ENCODE measurements around the gene MAFB.
"Not testable (repeated sequence)": the region's sequence is repeated elsewhere in the genome, so short reads cannot be mapped to it uniquely, and the experiment has no call there.

MAFB gene

DNA sequence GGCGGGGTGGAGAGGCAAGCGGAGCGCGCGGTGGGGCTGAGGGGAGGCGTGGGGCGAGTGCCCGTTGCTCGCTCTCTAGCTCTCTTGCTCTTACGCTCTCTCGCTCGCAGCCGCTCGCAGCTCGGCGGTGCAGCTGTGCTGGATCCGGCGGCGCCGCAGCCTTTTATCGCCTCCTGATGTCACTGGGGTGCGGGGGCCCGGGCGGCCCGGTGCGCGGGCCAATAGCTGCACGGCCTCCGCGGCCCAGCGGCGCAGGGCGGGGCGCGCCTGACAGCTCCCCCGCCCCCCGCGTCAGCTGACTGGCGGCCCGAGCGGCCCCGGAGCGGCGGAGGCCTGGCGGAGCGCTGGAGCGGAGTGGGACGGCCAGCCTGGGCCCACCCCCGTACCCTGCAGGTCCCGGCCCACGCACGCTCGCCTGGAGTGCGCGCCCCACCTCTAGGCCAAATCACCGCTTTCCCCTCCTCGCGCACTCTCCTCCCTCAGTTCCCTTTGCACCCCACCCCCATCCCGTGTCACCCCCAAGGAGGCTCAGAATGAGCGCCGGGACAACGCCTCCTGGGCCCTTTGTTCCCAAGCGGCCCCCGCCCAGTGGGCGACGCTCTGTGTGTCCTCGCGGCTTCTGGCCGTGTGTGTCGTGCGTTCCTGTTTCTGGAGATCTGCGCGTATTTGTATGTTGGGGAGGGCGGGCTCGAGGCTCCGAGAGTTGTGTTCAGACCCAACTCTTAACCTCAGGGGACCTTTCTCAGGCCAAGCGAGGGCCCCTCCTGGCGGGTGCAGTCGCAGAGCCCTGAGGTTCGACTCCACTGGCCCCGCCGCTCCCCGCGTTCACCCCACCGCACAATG is at the start of gene MAFB:
TSS of gene MAFB (minus strand) at position 137 of the 843 bp plus-strand sequence. CDS start 386 bp downstream, outside the sequence.
- POLR2A ChIA-PET (ENCODE audit: low non-redundant PET): interaction anchor here (0.5 to 2.3 kb wide), 18 partner anchors 11 to 568 kb away, joined by 3 to 18 read pairs (median 3); no protein-coding TSS in a partner anchor
- peak within 1 kb of the TSS; percentile 97 for H3K27ac ChIP-seq
- DNase-seq (ENCODE audit: low spot score): peak; percentile 96
- CTCF ChIA-PET: interaction anchor here (0.6 to 3.3 kb wide), 31 partner anchors 16 to 953 kb away, joined by 3 to 17 read pairs (median 4); no protein-coding TSS in a partner anchor
- TF ChIP-seq, protein P1, sequence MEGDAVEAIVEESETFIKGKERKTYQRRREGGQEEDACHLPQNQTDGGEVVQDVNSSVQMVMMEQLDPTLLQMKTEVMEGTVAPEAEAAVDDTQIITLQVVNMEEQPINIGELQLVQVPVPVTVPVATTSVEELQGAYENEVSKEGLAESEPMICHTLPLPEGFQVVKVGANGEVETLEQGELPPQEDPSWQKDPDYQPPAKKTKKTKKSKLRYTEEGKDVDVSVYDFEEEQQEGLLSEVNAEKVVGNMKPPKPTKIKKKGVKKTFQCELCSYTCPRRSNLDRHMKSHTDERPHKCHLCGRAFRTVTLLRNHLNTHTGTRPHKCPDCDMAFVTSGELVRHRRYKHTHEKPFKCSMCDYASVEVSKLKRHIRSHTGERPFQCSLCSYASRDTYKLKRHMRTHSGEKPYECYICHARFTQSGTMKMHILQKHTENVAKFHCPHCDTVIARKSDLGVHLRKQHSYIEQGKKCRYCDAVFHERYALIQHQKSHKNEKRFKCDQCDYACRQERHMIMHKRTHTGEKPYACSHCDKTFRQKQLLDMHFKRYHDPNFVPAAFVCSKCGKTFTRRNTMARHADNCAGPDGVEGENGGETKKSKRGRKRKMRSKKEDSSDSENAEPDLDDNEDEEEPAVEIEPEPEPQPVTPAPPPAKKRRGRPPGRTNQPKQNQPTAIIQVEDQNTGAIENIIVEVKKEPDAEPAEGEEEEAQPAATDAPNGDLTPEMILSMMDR (conservative IDR thresholded peaks at IDR 0.05; ENCODE audit: low read depth): no peak

DNA sequence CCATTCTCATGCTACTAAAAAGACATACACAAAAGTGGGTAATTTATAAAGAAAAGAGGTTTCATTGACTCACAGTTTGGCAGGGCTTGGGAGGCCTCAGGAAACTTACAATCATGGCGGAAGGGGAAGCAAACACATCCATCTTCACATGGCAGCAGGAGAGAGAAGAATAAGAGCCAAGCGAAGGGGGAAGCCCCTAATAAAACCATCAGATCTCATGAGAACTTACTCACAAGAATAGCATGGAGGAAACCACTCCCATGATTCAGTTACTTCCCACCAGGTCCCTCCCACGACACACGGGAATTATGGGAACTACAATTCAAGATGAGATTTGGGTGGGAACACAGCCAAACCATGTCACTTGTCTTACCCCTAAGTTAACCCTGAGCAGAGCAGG is 47.4 kb upstream of the MAFB start:
- DNase-seq (ENCODE audit: low spot score); POLR2A ChIA-PET (ENCODE audit: low non-redundant PET); H3K27ac ChIP-seq: not testable (repeated sequence)
- CTCF ChIA-PET: interaction anchor here (0.6 kb wide), 1 partner anchor 9 kb away, joined by 3 read pairs; no protein-coding TSS in a partner anchor

DNA sequence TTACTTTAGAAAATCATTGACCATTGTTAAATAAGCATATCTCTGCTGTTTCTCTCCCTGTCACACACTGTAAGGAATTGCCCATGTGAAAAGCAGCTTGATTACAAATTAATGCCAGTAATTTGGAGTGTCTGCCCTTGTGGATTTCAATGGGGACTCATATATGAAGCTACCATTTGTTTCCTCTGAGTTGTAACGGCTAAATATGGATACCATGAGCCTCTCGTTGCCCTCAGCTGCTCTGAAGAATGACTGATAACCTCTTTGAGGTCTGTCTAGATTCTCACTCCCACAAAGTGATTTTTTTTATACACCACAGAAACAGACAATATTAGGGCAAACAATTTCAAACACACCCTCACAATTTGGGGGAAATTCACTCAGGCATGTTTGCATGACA is 40.0 kb upstream of the MAFB start:
- TF ChIP-seq, protein P1 (conservative IDR thresholded peaks at IDR 0.05; ENCODE audit: low read depth): no peak
- no peak for DNase-seq (ENCODE audit: low spot score)
- CTCF ChIA-PET: interaction anchor here (0.5 to 1.1 kb wide), 4 partner anchors 12 to 364 kb away, joined by 3 to 4 read pairs (median 4); no protein-coding TSS in a partner anchor
- POLR2A ChIA-PET (ENCODE audit: low non-redundant PET): no interaction called here
- H3K27ac ChIP-seq: no peak overlapping the region

DNA sequence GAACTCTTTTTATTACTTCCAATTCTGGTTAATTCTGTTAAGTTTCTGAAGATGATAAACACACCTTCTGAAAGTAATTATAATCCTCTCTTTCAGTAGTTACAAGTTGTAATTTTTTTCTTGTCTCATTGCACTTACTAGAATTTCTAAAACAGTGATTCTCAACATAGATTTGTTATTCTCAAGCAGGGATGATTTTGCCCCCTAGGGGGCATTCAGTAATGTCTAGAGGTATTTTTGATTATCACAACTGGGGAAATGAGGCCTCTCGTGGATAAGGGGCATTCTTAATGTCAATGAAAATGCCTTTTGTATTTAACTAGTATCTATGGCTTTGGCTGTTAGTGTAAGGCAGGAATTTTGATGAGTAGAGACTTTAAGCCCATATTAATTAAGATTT is 39.4 kb upstream of the MAFB start:
- TF ChIP-seq, protein P1 (conservative IDR thresholded peaks at IDR 0.05; ENCODE audit: low read depth): peak; percentile 23; the same call in 1 of the 2 replicates
- ChIA-PET POLR2A (ENCODE audit: low non-redundant PET) (no interaction called here), CTCF (interaction anchor here (0.7 to 1.1 kb wide), 2 partner anchors 13 to 36 kb away, joined by 3 to 4 read pairs; no protein-coding TSS in a partner anchor)
- H3K27ac ChIP-seq: no peak overlapping the region
- DNase-seq (ENCODE audit: low spot score): no peak

DNA sequence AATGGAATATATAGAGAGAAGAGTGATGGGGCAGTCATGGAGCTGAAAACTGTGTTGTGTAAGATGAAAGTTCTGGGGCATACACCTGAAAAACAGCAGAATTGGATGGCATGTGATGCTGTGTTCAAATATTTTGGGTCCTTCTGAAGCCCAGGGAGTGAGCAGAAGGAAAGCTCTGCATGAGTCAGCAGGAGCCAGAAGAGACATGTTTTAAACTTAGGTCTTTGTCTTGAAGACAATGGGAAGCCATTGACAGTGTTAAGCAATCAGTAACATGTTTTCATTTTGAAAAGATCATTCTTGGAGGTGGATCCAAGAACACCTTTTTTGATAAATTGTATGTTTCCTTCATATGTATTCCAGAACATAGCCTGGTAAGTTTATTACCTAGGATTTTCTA is 38.9 kb upstream of the MAFB start:
- TF ChIP-seq, protein P1 (conservative IDR thresholded peaks at IDR 0.05; ENCODE audit: low read depth): no peak
- H3K27ac ChIP-seq: no peak overlapping the region
- CTCF ChIA-PET: interaction anchor here (0.6 to 1.1 kb wide), 2 partner anchors 11 to 13 kb away, joined by 3 read pairs; no protein-coding TSS in a partner anchor
- POLR2A ChIA-PET (ENCODE audit: low non-redundant PET): no interaction called here
- DNase-seq (ENCODE audit: low spot score): no peak

DNA sequence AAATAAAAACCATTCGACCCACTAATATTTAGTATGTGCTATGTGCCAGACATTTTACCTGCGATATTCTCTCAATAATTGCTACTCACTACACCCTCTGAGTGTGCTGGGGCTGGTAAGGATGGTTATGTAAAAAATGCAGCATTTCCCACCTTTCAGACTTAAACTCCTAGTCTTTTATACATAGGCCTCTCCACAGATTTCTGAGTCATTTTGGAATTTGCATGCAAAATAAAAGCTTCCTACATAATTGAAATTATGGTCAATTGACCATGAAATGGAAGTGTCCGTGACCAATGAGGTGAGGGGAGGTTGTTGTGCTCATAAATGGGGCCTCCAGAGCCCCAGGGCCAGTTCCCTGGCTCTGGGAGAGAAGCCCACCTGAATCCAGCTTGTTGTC is 37.7 kb upstream of the MAFB start:
- no peak overlapping the region for H3K27ac ChIP-seq
- DNase-seq (ENCODE audit: low spot score): no peak
- TF ChIP-seq, protein P1 (conservative IDR thresholded peaks at IDR 0.05; ENCODE audit: low read depth): no peak
- ChIA-PET POLR2A (ENCODE audit: low non-redundant PET) (no interaction called here), CTCF (interaction anchor here (0.5 to 1.0 kb wide), 3 partner anchors 9 to 470 kb away, joined by 3 to 4 read pairs (median 4); no protein-coding TSS in a partner anchor)
